Endothelial cell of umbilical vein (primary cell): Measurements from ENCODE around the gene TTC31. TPM values are rescaled to one million over a fixed set of nuclear protein-coding genes. Genes with fewer than 3 reads are reported as not detected.

ENCODE experiments used
- BruUV-seq: library from RNA; stranded (reverse); fragments of 400-500 nt; replicated peaks from 2 replicates; lab custom pipeline; 2021; lab: Mats Ljungman, UMichigan
- CTCF ChIA-PET: fragments of 300-600, 350-600 bp; sonication (Branson Sonifier 250); formaldehyde crosslinking; loops from one replicate; lab custom pipeline; 2021; ENCODE audit warnings: antibody characterized with exemption, inconsistent platforms; lab: Charles Lee
- POLR2A ChIA-PET: fragments of 300-600, 350-600 bp; sonication (Branson Sonifier 250); formaldehyde crosslinking; loops from one replicate; lab custom pipeline; 2021; ENCODE audit warnings: antibody characterized with exemption, inconsistent platforms; lab: Charles Lee
- DNase-seq: peaks from one replicate; pipeline ENCODE4 v3.0.0-alpha.2; 2011; ENCODE audit warnings: low read depth, low spot score
- FAIRE-seq: peaks from 2 replicates; lab custom pipeline; 2011; peaks lifted over from hg19 to GRCh38; lab: Jason Lieb, UNC
- H2AFZ ChIP-seq: 2 replicates; pipeline ENCODE4 v1.6.0; 2012; ENCODE audit warnings: low read depth, low read length, control low read depth, inconsistent platforms
- H3K27ac ChIP-seq: 2 replicates; pipeline ENCODE4 v1.5.1; 2011; ENCODE audit warnings: low read depth, mild to moderate bottlenecking, control low read depth, low read length, moderate library complexity; ENCODE audit not compliant: insufficient read depth
- H3K27me3 ChIP-seq, 2 experiments: 2 replicates each; pipeline versions ENCODE4 v1.6.0 to v1.6.1; 2011; ENCODE audit warnings: low read length in 2 of 2, mixed read lengths in 1 of 2; ENCODE audit not compliant: control insufficient read depth in 2 of 2, insufficient read depth in 2 of 2
- H3K36me3 ChIP-seq, 2 experiments: 2 replicates in 1 of 2; 3 replicates in 1 of 2; pipeline ENCODE4 v1.5.1; 2011; ENCODE audit warnings: low read length in 2 of 2, mild to moderate bottlenecking in 1 of 2, moderate library complexity in 1 of 2; ENCODE audit not compliant: control insufficient read depth in 2 of 2, insufficient read depth in 2 of 2; ENCODE audit errors: extremely low read depth in 1 of 2
- H3K4me1 ChIP-seq: 3 replicates; pipeline ENCODE4 v1.5.1; 2011; ENCODE audit warnings: mild to moderate bottlenecking, low read length; ENCODE audit not compliant: control insufficient read depth, insufficient read depth; ENCODE audit errors: extremely low read depth
- H3K4me2 ChIP-seq: 2 replicates; pipeline ENCODE4 v1.6.1; 2011; ENCODE audit warnings: low read length, control low read depth, mixed read lengths; ENCODE audit not compliant: insufficient read depth
- H3K4me3 ChIP-seq, 3 experiments: fragments of 200-600 bp in 1 of 3; sonication (generic), shearing (Covaris generic) in 1 of 3; replicated peaks in 1 of 3; 2 replicates each; pipeline ENCODE4 v1.5.1; 2011 to 2016; ENCODE audit warnings: control low read depth in 3 of 3, low read length in 3 of 3, mild to moderate bottlenecking in 2 of 3, inconsistent platforms in 1 of 3, low read depth in 1 of 3, moderate library complexity in 1 of 3; ENCODE audit not compliant: insufficient read depth in 1 of 3
- H3K79me2 ChIP-seq: 2 replicates; pipeline ENCODE4 v1.6.0; 2012; ENCODE audit warnings: low read length, inconsistent platforms; ENCODE audit not compliant: control insufficient read depth, insufficient read depth
- H3K9ac ChIP-seq: replicated peaks from 2 replicates; pipeline ENCODE3; 2011; ENCODE audit warnings: low read length, control low read depth; ENCODE audit not compliant: insufficient read depth; ENCODE audit errors: extremely low read depth
- H3K9me1 ChIP-seq: replicated peaks from 3 replicates; pipeline ENCODE4 v1.6.0; 2011; ENCODE audit warnings: mild to moderate bottlenecking, low read length; ENCODE audit not compliant: control insufficient read depth, insufficient read depth; ENCODE audit errors: extremely low read depth
- H3K9me3 ChIP-seq: replicated peaks from 2 replicates; pipeline ENCODE4 v1.5.1; 2012; ENCODE audit warnings: low read length, inconsistent platforms; ENCODE audit not compliant: control insufficient read depth, insufficient read depth
- H4K20me1 ChIP-seq: replicated peaks from 2 replicates; pipeline ENCODE3; 2011; ENCODE audit warnings: mild to moderate bottlenecking, low read length; ENCODE audit not compliant: control insufficient read depth, insufficient read depth; ENCODE audit errors: extremely low read depth
- EZH2 ChIP-seq: IDR thresholded peaks from 2 replicates; pipeline ENCODE4 v1.6.1; 2012; ENCODE audit warnings: borderline replicate concordance, low read depth, mild to moderate bottlenecking, moderate library complexity, low read length, inconsistent platforms; ENCODE audit not compliant: severe bottlenecking
- POLR2A ChIP-seq: IDR thresholded peaks from 2 replicates; pipeline ENCODE4 v1.6.1; 2012; ENCODE audit warnings: low read depth, mild to moderate bottlenecking, control low read depth, low read length
- POLR2AphosphoS5 ChIP-seq: IDR thresholded peaks from 2 replicates; pipeline ENCODE4 v1.6.1; 2012; ENCODE audit warnings: low read depth, mild to moderate bottlenecking, control low read depth, low read length, moderate library complexity; ENCODE audit not compliant: insufficient read depth
- dilution Hi-C: fragments of 300-500 bp; cut with MboI; formaldehyde crosslinking; loops from one replicate; pipeline ENCODE4 v1.15.0; 2019; ENCODE audit warnings: low sequenced_read_pairs; ENCODE audit not compliant: extremely low pct_ligation_motif_present
- intact Hi-C: fragments of 100-400 bp; cut with micrococcal nuclease; formaldehyde crosslinking; loops from one replicate; pipeline ENCODE4 v1.10.0; 2022
- polyA plus RNA-seq, 4 experiments: library from polyadenylated mRNA; depleted of rRNA in 3 of 4; stranded (reverse) in 3 of 4; unstranded in 1 of 4; fragments of >200 nt; gene quantifications; 2 replicates each; pipeline versions ENCODE4 v1.2.1 to v1.2.3, GENCODE V29; 2011 to 2012; ENCODE audit warnings: missing spikeins in 1 of 4
- total RNA-seq: library from RNA; stranded (reverse); gene quantifications from 2 replicates; pipeline ENCODE4 v1.2.3, GENCODE V29; 2021

Gene TTC31
- total and polyA plus RNA-seq, 2 donors (not counting 3 experiments of a cell fraction or from before 2014, with no cell fraction given) = 20.1 to 24.1 TPM

DNA sequence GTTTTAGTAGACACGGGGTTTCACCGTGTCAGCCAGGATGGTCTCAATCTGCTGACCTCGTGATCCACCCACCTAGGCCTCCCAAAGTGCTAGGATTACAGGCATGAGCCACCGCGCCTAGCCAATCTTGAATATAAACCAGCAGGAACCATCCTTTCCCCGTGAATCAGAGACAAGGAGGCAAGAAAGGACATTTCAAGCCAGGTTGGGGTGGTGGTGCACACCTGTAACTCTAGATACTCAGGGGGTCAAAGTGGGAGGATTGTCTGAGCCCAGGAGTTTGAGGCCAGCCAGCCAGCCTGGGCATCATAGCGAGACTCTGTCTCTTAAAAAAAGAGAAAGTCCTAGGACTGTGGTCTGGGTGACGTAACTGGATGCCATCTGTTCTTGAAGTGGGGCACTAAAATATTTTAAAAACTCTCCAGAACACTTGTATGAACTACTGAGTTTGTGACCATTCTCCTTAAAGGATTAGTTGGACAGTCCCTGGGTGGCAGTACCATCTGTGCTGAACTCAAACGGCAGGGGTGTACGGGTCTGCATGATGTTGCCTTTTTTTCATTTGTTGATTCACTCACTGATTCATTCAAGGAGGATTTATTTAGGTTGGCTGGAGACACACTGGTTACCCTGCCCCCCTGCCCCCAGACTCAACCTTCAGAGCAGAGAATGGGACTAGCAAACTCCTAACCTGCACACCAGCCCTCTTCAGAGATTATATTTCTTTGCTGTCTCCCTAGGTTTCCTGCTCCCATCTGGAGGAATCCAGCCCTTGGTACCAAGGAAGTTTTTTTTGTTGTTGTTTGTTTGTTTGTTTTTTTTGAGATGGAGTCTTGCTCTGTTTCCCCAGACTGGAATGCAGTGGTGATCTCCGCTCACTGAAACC lies 28.5 kb downstream of the TTC31 start:
- POLR2A ChIA-PET = interaction anchor here (0.7 kb wide), 1 partner anchor 74 kb away, joined by 3 read pairs; no protein-coding TSS in a partner anchor
- TF ChIP-seq POLR2A (no peak), EZH2 (peak; percentile 61)
- Histone ChIP-seq H3K4me1 (peaks cover 16% of the 10 kb centered on the region), H3K9me3 (no peaks in the 10 kb centered on the region), H4K20me1 (no peaks in the 10 kb centered on the region), H3K9me1 (no peaks in the 10 kb centered on the region), H3K79me2 (peaks cover 2% of the 10 kb centered on the region), H3K36me3 (no peaks in the 10 kb centered on the region), H3K9ac (no peak overlapping the region), H3K27me3 (peaks cover 62 to 79% of the 10 kb centered on the region in 2 experiments), H2AFZ (no peak overlapping the region), H3K4me3 (no peak overlapping the region), H3K27ac (no peak overlapping the region), H3K4me2 (no peak overlapping the region)
- no TSS peak for BruUV-seq
- no peak for FAIRE-seq
- intact Hi-C loops = no loop called here
- no peak for DNase-seq
- CTCF ChIA-PET = interaction anchor here (1.5 kb wide), 1 partner anchor 75 kb away, joined by 4 read pairs; no protein-coding TSS in a partner anchor
- dilution Hi-C loops = no loop called here

DNA sequence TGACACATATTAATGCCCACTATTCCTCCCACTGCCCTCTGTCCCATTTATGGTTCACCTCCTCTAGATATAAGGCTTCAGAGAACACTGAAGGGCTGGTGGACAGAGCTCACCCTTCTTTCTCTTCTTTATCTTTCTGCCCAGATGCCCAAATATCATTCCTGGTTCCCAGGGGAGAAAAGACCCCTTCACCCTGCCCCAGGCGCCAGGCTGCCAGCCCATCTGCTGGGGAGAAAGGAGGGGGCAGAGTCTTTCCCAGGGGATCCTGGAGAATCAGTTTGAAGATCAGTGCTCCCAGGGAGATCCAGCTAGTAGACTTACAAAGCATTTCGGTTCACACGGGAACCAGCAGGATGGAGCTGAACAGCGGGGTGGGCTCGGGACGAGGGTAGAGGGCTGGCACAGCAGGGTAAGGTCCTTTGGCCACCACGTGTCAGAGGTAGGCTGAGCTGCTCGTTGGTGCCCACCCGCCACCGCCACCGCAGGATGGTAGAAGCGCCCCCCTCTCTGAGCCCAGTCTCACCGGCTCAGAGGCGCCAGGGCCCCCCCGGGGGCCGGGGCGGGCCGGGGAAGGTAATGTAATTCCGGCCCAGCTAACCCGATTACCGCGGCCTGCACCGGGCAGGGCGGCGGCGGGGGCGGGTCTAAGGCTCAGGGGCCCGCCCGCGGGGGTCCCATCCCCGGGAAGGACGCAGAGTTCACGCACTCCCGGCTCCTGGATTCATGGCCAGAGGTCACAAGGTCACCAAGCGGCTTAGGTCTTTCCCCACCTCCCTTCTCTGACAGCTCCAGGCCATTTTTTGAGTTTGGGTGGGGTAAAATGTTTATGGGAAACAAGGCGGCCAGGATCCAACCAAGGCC lies 30.1 kb downstream of the TTC31 start:
- Histone ChIP-seq H3K9me1 (no peaks in the 10 kb centered on the region), H4K20me1 (no peaks in the 10 kb centered on the region), H3K27ac (no peak overlapping the region), H3K4me3 (no peak overlapping the region), H3K4me1 (peaks cover 11% of the 10 kb centered on the region), H2AFZ (no peak overlapping the region), H3K9ac (no peak overlapping the region), H3K36me3 (no peaks in the 10 kb centered on the region), H3K79me2 (no peaks in the 10 kb centered on the region), H3K4me2 (no peak overlapping the region), H3K9me3 (no peaks in the 10 kb centered on the region), H3K27me3 (peaks cover 75 to 95% of the 10 kb centered on the region in 2 experiments)
- FAIRE-seq (no peak), DNase-seq (no peak)
- intact Hi-C loops = no loop called here
- dilution Hi-C loops = no loop called here
- BruUV-seq = no TSS peak
- ChIA-PET CTCF (no interaction called here), POLR2A (no interaction called here)
- no peak for TF ChIP-seq POLR2AphosphoS5
- peak; percentile 89 for TF ChIP-seq EZH2
